A549 (cell line): ENCODE measurements around the gene APELA. TPM values are rescaled to one million over a fixed set of nuclear protein-coding genes. Genes with fewer than 3 reads are reported as not detected.

Source experiments
- ATAC-seq, 2 experiments: fragments of 200-7000 bp in 1 of 2; fragments of >200 bp in 1 of 2; cut with Nextera tagmentation in 1 of 2; cut with Tn5 transposase in 1 of 2; 3 replicates each; pipeline versions ENCODE4 v1.8.0 to v1.9.1; 2018 to 2020; ENCODE audit warnings: mild to moderate bottlenecking in 1 of 2, moderate library complexity in 1 of 2
- CTCF ChIA-PET: fragments of 300-600 bp; sonication (Branson Sonifier 250); formaldehyde crosslinking; extraction: SDS; loops from one replicate; lab custom pipeline; 2021; ENCODE audit warnings: antibody characterized with exemption, inconsistent platforms; lab: Yijun Ruan, JAX
- POLR2A ChIA-PET: fragments of 350-600 bp; formaldehyde crosslinking; extraction: SDS; loops from one replicate; lab custom pipeline; 2021; ENCODE audit warnings: antibody characterized with exemption, inconsistent platforms; lab: Yijun Ruan, JAX
- DNase-seq, 2 experiments: peaks; one replicate each; pipeline versions ENCODE4 v3.0.0 to v3.0.0-alpha.2; 2011 to 2016; ENCODE audit warnings: low read depth in 1 of 2, low spot score in 1 of 2
- FAIRE-seq: peaks from 2 replicates; lab custom pipeline; 2011; peaks lifted over from hg19 to GRCh38; lab: Jason Lieb, UNC
- H3K27ac ChIP-seq, 2 experiments: fragments of >200 bp; sonication (Bioruptor Twin); formaldehyde crosslinking; 3 replicates each; pipeline ENCODE4 v1.5.1; 2016 to 2017
- H3K4me1 ChIP-seq: fragments of >200 bp; sonication (Bioruptor Twin); formaldehyde crosslinking; 3 replicates; pipeline ENCODE4 v1.6.1; 2016
- H3K4me2 ChIP-seq: fragments of >200 bp; sonication (Bioruptor Twin); formaldehyde crosslinking; 3 replicates; pipeline ENCODE4 v1.6.1; 2016
- H3K4me3 ChIP-seq: fragments of >200 bp; sonication (Bioruptor Twin); formaldehyde crosslinking; 3 replicates; pipeline ENCODE4 v1.5.1; 2016
- H3K9me3 ChIP-seq: fragments of >200 bp; sonication (Bioruptor Twin); formaldehyde crosslinking; 3 replicates; pipeline ENCODE4 v1.6.1; 2016
- ATOH8 ChIP-seq: fragments of 250-450 bp; sonication (Bioruptor Pico); IDR thresholded peaks from 2 replicates; pipeline ENCODE4 v1.5.0; 2020; ENCODE audit warnings: low read depth, mild to moderate bottlenecking, moderate library complexity
- BHLHE40 ChIP-seq: IDR thresholded peaks from 2 replicates; pipeline ENCODE4 v1.6.1; 2012; ENCODE audit warnings: low read depth, low read length, inconsistent platforms
- CBX2 ChIP-seq: fragments of 200-600 bp; sonication (generic); IDR thresholded peaks from 2 replicates; pipeline ENCODE4 v1.6.1; 2016; ENCODE audit warnings: low read depth, mild to moderate bottlenecking, borderline replicate concordance
- CBX8 ChIP-seq: fragments of 200-600 bp; sonication (generic); IDR thresholded peaks from 2 replicates; pipeline ENCODE4 v1.6.1; 2016
- CHD4 ChIP-seq: fragments of 200-600 bp; sonication (generic); IDR thresholded peaks from 2 replicates; pipeline ENCODE4 v1.6.1; 2016; ENCODE audit warnings: antibody characterized with exemption, mild to moderate bottlenecking, borderline replicate concordance
- FOSB ChIP-seq: fragments of 250-450 bp; sonication (Bioruptor Pico); IDR thresholded peaks from 2 replicates; pipeline ENCODE4 v1.5.0; 2020; ENCODE audit warnings: mild to moderate bottlenecking, moderate library complexity
- HEYL ChIP-seq: fragments of 250-450 bp; sonication (Bioruptor Pico); IDR thresholded peaks from 2 replicates; pipeline ENCODE4 v1.8.0; 2021; ENCODE audit warnings: mild to moderate bottlenecking, moderate library complexity
- HOXA7 ChIP-seq: fragments of 250-450 bp; sonication (Bioruptor Pico); IDR thresholded peaks from 2 replicates; pipeline ENCODE4 v1.5.0; 2020; ENCODE audit warnings: mild to moderate bottlenecking, moderate library complexity
- HOXB13 ChIP-seq: fragments of 250-450 bp; sonication (Bioruptor Pico); IDR thresholded peaks from 2 replicates; pipeline ENCODE4 v1.5.0; 2020; ENCODE audit warnings: low read depth, mild to moderate bottlenecking, moderate library complexity
- JUN ChIP-seq, 2 experiments: fragments of >200 bp; sonication (Bioruptor Twin); formaldehyde crosslinking; IDR thresholded peaks; 2 replicates in 1 of 2; 3 replicates in 1 of 2; pipeline ENCODE4 v1.6.1; 2016 to 2017
- MAFK ChIP-seq: fragments of 450-650 bp; IDR thresholded peaks from 2 replicates; pipeline ENCODE4 v1.6.1; 2014; ENCODE audit not compliant: partially characterized antibody
- MAX ChIP-seq: IDR thresholded peaks from 2 replicates; pipeline ENCODE4 v1.6.1; 2012
- MYC ChIP-seq: IDR thresholded peaks from 2 replicates; pipeline ENCODE4 v1.6.1; 2012; ENCODE audit warnings: mild to moderate bottlenecking, inconsistent platforms, low read length, improper control_type of control experiment, borderline replicate concordance
- NFE2L2 ChIP-seq: fragments of 150-350 bp; conservative IDR thresholded peaks from 2 replicates; pipeline ENCODE4 v1.6.1; 2014; ENCODE audit warnings: low read length
- PBX3 ChIP-seq: IDR thresholded peaks from 2 replicates; pipeline ENCODE4 v1.6.1; 2012
- PHF8 ChIP-seq: fragments of 200-600 bp; sonication (generic); IDR thresholded peaks from 2 replicates; pipeline ENCODE4 v1.6.1; 2016; ENCODE audit warnings: low read depth, mild to moderate bottlenecking, antibody characterized with exemption, moderate library complexity, borderline replicate concordance
- RAD21 ChIP-seq, 2 experiments: fragments of >200 bp in 1 of 2; sonication (Bioruptor Twin) in 1 of 2; formaldehyde crosslinking in 1 of 2; IDR thresholded peaks in 1 of 2; conservative IDR thresholded peaks in 1 of 2; 2 replicates in 1 of 2; 3 replicates in 1 of 2; pipeline ENCODE4 v1.6.1; 2012 to 2018; ENCODE audit warnings: inconsistent platforms in 1 of 2
- REST ChIP-seq: fragments of 200-600 bp; sonication (generic); IDR thresholded peaks from 2 replicates; pipeline ENCODE4 v1.6.1; 2016; ENCODE audit warnings: antibody characterized with exemption, mild to moderate bottlenecking, moderate library complexity
- SMC3 ChIP-seq: fragments of >200 bp; sonication (Bioruptor Twin); formaldehyde crosslinking; IDR thresholded peaks from 3 replicates; pipeline ENCODE4 v1.6.1; 2018; ENCODE audit warnings: inconsistent platforms
- SREBF2 ChIP-seq: fragments of 450-650 bp; IDR thresholded peaks from 2 replicates; pipeline ENCODE4 v1.6.1; 2014; ENCODE audit warnings: mild to moderate bottlenecking, moderate library complexity
- TFCP2L1 ChIP-seq: fragments of 250-450 bp; sonication (Bioruptor Pico); IDR thresholded peaks from 2 replicates; pipeline ENCODE4 v1.5.0; 2021; ENCODE audit warnings: mild to moderate bottlenecking
- TP53 ChIP-seq: fragments of 250-450 bp; sonication (Bioruptor Pico); IDR thresholded peaks from 2 replicates; pipeline ENCODE4 v1.5.0; 2021; ENCODE audit warnings: mild to moderate bottlenecking, moderate library complexity
- USF2 ChIP-seq: fragments of 450-650 bp; IDR thresholded peaks from 2 replicates; pipeline ENCODE4 v1.6.1; 2014; ENCODE audit warnings: antibody characterized with exemption
- ZC3H11A ChIP-seq: fragments of 450-650 bp; IDR thresholded peaks from 2 replicates; pipeline ENCODE4 v1.6.1; 2014; ENCODE audit warnings: antibody characterized with exemption, mild to moderate bottlenecking
- ZFP36 ChIP-seq: fragments of 450-650 bp; IDR thresholded peaks from 2 replicates; pipeline ENCODE4 v1.6.1; 2014; ENCODE audit warnings: borderline replicate concordance; ENCODE audit not compliant: partially characterized antibody
- WGBS: methylation state at CpG from one replicate; pipeline ENCODE4 v1.1.6; 2017; ENCODE audit errors: missing lambda C conversion rate; 5-methylcytosine and 5-hydroxymethylcytosine counted together
- polyA plus RNA-seq, 4 experiments: library from polyadenylated mRNA; depleted of rRNA in 3 of 4; stranded (reverse); fragments of >200 nt; fragmentation: RNase III in 1 of 4; extraction: RNeasy Plus Mini Kit Qiagen cat#74134 plus additional on column Dnase treatment in 1 of 4; gene quantifications; 2 replicates in 3 of 4; 3 replicates in 1 of 4; pipeline ENCODE4 v1.2.3, GENCODE V29; 2011 to 2017

Gene APELA
- polyA plus RNA-seq, 2 of the 4 experiments (the other 2 are of a cell fraction): not detected

GRCh38 chr4:164945146-164945545 is 68.2 kb downstream of the APELA start:
- no peaks in the 10 kb centered on the region for H3K9me3 ChIP-seq
- H3K4me2 ChIP-seq: no peak overlapping the region
- no peak for ATAC-seq
- no peak overlapping the region for H3K27ac ChIP-seq
- 45% methylated on average over 5 of the region's 5 CpGs for WGBS
- DNase-seq: no peak
- TF ChIP-seq ZFP36: no peak
- no peak for TF ChIP-seq TFCP2L1 (CRISPR knock-in tag)
- TF ChIP-seq MAX: no peak
- no peak for TF ChIP-seq JUN (IDR thresholded peaks at IDR 0.05)
- no peak for TF ChIP-seq BHLHE40
- TF ChIP-seq CBX2: no peak
- TF ChIP-seq MAFK: no peak
- no peak for TF ChIP-seq CHD4
- no peak for TF ChIP-seq NFE2L2
- TF ChIP-seq PHF8: no peak
- ChIA-PET POLR2A (no interaction called here), CTCF (no interaction called here)
- no peak for FAIRE-seq
- H3K4me3 ChIP-seq: no peak overlapping the region
- no peaks in the 10 kb centered on the region for H3K4me1 ChIP-seq

DNA sequence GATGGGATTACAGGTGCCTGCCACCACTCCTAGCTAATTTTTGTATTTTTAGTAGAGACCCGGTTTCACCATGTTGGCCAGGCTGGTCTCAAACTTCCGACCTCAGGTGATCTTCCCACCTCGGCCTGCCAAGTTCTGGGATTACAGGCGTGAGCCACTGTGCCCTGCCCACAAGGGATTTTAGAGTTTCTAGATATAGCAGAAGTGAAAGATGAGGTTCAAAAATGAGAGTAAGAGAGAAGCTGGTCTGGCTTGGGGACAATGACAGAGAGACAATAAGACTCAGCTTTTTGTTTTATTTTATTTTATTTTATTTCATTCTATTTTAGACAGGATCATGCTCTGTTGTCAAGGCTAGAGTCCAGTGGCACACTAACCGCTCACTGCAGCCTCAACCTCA is 69.8 kb downstream of the APELA start:
- Histone ChIP-seq H3K4me2 (no peak overlapping the region), H3K9me3 (no peaks in the 10 kb centered on the region), H3K4me1 (no peaks in the 10 kb centered on the region), H3K27ac (no peak overlapping the region), H3K4me3 (no peak overlapping the region)
- DNase-seq (no peak), ATAC-seq (no peak), FAIRE-seq (no peak)
- 49% methylated on average over 5 of the region's 5 CpGs for WGBS
- no peak for TF ChIP-seq REST
- TF ChIP-seq SREBF2: no peak
- TF ChIP-seq FOSB (CRISPR knock-in tag): no peak
- TF ChIP-seq USF2: no peak
- TF ChIP-seq NFE2L2: no peak
- TF ChIP-seq JUN (IDR thresholded peaks at IDR 0.05): no peak
- no peak for TF ChIP-seq ATOH8
- TF ChIP-seq TP53 (CRISPR knock-in tag): no peak
- TF ChIP-seq ZC3H11A: no peak
- TF ChIP-seq CBX8: no peak
- TF ChIP-seq RAD21 (conservative IDR thresholded peaks at IDR 0.05 in 1 of 2, IDR thresholded peaks at IDR 0.05 in 1 of 2): no peak
- TF ChIP-seq MYC: no peak
- TF ChIP-seq HOXA7: no peak
- no peak for TF ChIP-seq HOXB13 (CRISPR knock-in tag)
- no peak for TF ChIP-seq PBX3
- no peak for TF ChIP-seq SMC3
- TF ChIP-seq HEYL (CRISPR knock-in tag): no peak
- POLR2A ChIA-PET: no interaction called here
- CTCF ChIA-PET: interaction anchor here (0.6 kb wide), 1 partner anchor 40 kb away, joined by 4 read pairs; no protein-coding TSS in a partner anchor
